Measurements from ENCODE around the gene MYRF.
A peak's percentile ranks its signal among the peaks of the same experiment; 100 is the strongest.

The MYRF gene

DNA sequence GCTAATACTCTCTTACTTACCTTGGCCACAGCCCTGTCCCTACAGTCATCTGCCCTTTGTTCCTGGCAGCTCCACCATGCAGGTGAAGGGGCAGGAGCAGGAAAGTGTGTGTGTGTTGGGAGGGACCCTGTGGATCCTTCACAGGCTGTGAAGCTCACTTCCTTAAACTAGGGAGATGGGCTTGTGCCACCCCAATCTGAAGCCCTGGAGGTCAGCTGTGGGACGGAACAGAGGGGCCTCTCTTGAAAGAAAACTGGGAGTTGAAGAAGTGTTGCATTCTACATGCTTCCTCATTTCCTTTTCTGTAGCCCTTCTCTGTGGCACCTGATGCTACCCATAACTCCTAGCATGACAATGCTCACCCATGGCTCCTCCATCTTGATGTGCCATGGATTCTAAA, 52.7 kb downstream of the MYRF start:
- H3K4me3 ChIP-seq (ENCODE audit: low read depth in 1 of 2, low read length in 2 of 2), result no peak overlapping the region
- peaks cover 29 to 40% of the 10 kb centered on the region in 2 donors for H3K36me3 ChIP-seq (ENCODE audit: control insufficient read depth in 1 of 2, insufficient read depth in 2 of 2, low read length in 2 of 2)
- H3K9me3 ChIP-seq (ENCODE audit: control insufficient read depth in 1 of 2, low read length in 2 of 2), result no peaks in the 10 kb centered on the region
- no peak overlapping the region for H3K27ac ChIP-seq (ENCODE audit: low read length)
- no peaks in the 10 kb centered on the region for H3K4me1 ChIP-seq (ENCODE audit: control insufficient read depth in 1 of 2, insufficient read depth in 2 of 2, low read length in 2 of 2)
- no peaks in the 10 kb centered on the region for H3K27me3 ChIP-seq (ENCODE audit: low read depth, low read length)

DNA sequence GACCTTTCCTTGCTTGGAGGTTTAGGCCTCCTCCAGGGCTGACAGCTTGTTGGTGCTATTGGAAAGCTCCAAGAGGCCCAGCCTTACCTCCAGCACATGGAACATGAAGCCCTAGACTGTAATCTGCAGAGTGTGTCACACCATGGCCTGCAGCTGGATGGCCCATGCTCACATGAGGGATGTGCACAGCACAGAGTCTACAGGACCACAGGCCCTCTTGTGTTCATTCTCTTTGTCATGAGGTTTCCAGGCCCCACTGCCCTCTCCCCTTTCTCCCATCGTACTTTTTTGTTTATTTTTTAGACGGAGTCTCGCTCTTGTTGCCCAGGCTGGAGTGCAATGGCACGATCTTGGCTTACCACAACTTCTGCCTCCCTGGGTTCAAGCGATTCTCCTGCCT, 54.3 kb downstream of the MYRF start:
- Histone ChIP-seq H3K9me3 (ENCODE audit: control insufficient read depth in 1 of 2, low read length in 2 of 2) (no peaks in the 10 kb centered on the region), H3K4me1 (ENCODE audit: control insufficient read depth in 1 of 2, insufficient read depth in 2 of 2, low read length in 2 of 2) (no peaks in the 10 kb centered on the region), H3K36me3 (ENCODE audit: control insufficient read depth in 1 of 2, insufficient read depth in 2 of 2, low read length in 2 of 2) (peaks cover 30 to 54% of the 10 kb centered on the region in 2 donors), H3K27ac (ENCODE audit: low read length) (no peak overlapping the region), H3K4me3 (ENCODE audit: low read depth in 1 of 2, low read length in 2 of 2) (no peak overlapping the region), H3K27me3 (ENCODE audit: low read depth, low read length) (no peaks in the 10 kb centered on the region)

DNA sequence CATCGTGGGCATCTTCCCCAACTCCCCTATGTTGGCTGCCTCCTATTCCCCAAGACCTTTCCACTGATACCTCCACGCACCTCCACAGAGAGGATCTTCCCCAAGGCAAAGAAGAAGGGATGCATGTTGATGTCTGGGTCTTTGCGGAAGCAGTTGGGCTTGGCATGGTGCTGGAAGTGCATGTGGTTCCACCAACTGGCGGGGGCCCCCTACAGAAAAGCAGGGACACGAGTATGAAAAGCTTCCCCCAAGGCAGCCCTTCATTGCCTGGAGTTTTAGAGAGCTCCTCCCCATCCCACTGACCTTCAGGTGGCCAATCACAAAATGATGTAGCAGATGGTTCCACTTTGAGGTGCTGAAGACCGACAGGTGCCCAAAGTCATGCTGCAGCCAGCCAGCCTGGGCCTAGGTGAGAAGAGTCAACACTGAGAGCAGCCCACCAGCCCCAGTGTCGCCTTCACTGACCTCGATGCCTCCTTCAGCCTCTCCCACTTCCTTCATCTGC, 58.3 kb downstream of the MYRF start:
- Histone ChIP-seq H3K4me1 (ENCODE audit: control insufficient read depth in 1 of 2, insufficient read depth in 2 of 2, low read length in 2 of 2) (peaks cover 0 to 3% of the 10 kb centered on the region in 2 donors), H3K4me3 (ENCODE audit: low read depth in 1 of 2, low read length in 2 of 2) (no peak overlapping the region), H3K9me3 (ENCODE audit: control insufficient read depth in 1 of 2, low read length in 2 of 2) (no peaks in the 10 kb centered on the region), H3K36me3 (ENCODE audit: control insufficient read depth in 1 of 2, insufficient read depth in 2 of 2, low read length in 2 of 2) (peaks cover 29 to 38% of the 10 kb centered on the region in 2 donors), H3K27me3 (ENCODE audit: low read depth, low read length) (no peaks in the 10 kb centered on the region), H3K27ac (ENCODE audit: low read length) (no peak overlapping the region)

DNA sequence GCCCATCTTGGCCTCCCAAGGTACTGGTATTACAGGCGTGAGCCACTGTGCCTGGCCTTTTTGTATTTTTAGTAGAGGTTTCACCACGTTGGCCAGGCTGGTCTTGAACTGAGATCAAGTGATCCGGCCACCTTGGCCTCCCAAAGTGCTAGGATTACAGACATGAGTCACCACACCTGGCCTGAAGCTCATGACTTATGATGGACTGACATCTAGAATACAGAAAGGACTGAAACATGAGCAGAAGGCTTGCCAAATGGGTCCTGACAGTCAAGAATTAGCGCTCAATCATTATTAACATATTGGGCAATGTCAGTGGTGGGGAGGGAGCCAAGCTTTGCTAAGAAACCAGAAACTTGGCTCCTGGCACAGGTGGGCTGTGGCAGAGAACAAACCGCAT, 59.4 kb downstream of the MYRF start:
- Histone ChIP-seq H3K4me3 (ENCODE audit: low read depth in 1 of 2, low read length in 2 of 2) (no peak overlapping the region), H3K36me3 (ENCODE audit: control insufficient read depth in 1 of 2, insufficient read depth in 2 of 2, low read length in 2 of 2) (peaks cover 26 to 32% of the 10 kb centered on the region in 2 donors), H3K9me3 (ENCODE audit: control insufficient read depth in 1 of 2, low read length in 2 of 2) (no peaks in the 10 kb centered on the region), H3K4me1 (ENCODE audit: control insufficient read depth in 1 of 2, insufficient read depth in 2 of 2, low read length in 2 of 2) (peaks cover 0 to 9% of the 10 kb centered on the region in 2 donors), H3K27ac (ENCODE audit: low read length) (no peak overlapping the region), H3K27me3 (ENCODE audit: low read depth, low read length) (no peaks in the 10 kb centered on the region)

DNA sequence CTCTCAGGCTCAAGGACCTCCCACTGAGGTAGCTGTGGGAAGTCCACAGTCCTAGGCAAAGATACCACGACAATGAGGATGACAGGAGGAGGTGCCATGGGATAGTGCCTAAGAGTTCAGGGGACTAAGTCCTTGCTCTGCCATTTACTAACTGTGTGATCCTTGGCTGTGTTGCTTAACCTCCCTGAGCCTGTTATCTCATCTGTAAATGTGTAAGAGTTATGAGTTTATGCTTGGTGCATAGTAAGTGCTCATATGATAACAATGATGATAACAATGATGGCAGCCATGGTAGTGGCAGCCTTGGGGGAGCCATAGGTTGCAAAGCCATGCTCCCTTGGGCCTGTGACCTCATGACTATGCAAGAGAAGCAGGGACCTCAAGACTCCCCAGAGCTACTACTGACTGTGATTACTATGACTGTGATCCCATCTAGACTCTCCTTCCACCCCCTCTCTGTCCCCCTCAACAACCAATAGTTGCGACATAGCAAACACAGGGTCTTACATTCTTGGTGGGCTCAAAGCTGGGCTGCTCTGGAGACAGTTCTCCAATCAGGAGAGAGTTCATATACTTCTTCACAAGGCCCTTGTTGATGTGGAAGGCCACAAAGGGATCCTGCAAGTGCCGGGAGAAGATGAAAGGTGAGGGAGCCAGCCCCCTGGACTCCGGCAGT, 60.4 kb downstream of the MYRF start:
- H3K9me3 ChIP-seq (ENCODE audit: control insufficient read depth in 1 of 2, low read length in 2 of 2), result no peaks in the 10 kb centered on the region
- H3K27me3 ChIP-seq (ENCODE audit: low read depth, low read length), result no peaks in the 10 kb centered on the region
- H3K27ac ChIP-seq (ENCODE audit: low read length), result no peak overlapping the region
- no peak overlapping the region for H3K4me3 ChIP-seq (ENCODE audit: low read depth in 1 of 2, low read length in 2 of 2)
- H3K36me3 ChIP-seq (ENCODE audit: control insufficient read depth in 1 of 2, insufficient read depth in 2 of 2, low read length in 2 of 2), result peaks cover 26 to 31% of the 10 kb centered on the region in 2 donors
- peaks cover 0 to 9% of the 10 kb centered on the region in 2 donors for H3K4me1 ChIP-seq (ENCODE audit: control insufficient read depth in 1 of 2, insufficient read depth in 2 of 2, low read length in 2 of 2)

DNA sequence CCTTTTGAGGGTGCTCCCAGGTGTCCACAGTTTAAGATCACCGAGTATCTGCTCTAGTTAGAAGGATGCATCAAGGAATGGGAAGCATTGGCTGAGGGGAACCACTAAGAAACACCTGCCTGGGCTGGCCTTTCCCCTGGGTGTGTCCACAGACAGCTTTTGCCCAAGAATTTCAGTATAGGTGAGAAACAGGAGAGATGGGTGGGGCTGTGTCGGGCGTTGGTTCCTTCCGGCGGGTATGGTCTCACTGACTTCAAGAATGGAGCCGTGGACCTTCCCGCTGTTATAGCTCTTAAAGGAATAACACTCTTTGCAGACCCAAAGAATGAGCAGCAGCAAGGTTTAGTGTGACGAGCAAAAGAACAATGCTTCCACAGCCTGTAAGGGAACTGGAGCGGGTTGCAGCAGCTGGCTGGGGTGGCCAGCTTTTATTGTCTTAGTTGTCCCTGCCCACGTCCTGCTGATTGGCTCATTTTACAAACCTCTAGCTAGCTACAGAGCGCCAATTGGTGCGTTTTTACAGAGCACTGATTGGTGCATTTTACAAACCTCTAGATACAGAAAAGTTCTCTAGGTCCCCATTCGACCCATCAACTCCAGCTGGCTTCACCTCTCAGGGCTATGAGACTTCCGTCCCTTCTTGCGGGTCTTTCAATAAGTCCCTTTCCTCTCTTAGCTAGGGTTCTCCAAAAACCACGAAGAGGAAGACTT, 62.0 kb downstream of the MYRF start:
- H3K36me3 ChIP-seq (ENCODE audit: control insufficient read depth in 1 of 2, insufficient read depth in 2 of 2, low read length in 2 of 2), result peaks cover 24 to 31% of the 10 kb centered on the region in 2 donors
- H3K27ac ChIP-seq (ENCODE audit: low read length), result peak overlapping the region; percentile 70
- no peaks in the 10 kb centered on the region for H3K27me3 ChIP-seq (ENCODE audit: low read depth, low read length)
- H3K4me3 ChIP-seq (ENCODE audit: low read depth in 1 of 2, low read length in 2 of 2), result peak overlapping the region; percentile 69 to 70
- H3K9me3 ChIP-seq (ENCODE audit: control insufficient read depth in 1 of 2, low read length in 2 of 2), result no peaks in the 10 kb centered on the region
- peaks cover 0 to 9% of the 10 kb centered on the region in 2 donors for H3K4me1 ChIP-seq (ENCODE audit: control insufficient read depth in 1 of 2, insufficient read depth in 2 of 2, low read length in 2 of 2)

DNA sequence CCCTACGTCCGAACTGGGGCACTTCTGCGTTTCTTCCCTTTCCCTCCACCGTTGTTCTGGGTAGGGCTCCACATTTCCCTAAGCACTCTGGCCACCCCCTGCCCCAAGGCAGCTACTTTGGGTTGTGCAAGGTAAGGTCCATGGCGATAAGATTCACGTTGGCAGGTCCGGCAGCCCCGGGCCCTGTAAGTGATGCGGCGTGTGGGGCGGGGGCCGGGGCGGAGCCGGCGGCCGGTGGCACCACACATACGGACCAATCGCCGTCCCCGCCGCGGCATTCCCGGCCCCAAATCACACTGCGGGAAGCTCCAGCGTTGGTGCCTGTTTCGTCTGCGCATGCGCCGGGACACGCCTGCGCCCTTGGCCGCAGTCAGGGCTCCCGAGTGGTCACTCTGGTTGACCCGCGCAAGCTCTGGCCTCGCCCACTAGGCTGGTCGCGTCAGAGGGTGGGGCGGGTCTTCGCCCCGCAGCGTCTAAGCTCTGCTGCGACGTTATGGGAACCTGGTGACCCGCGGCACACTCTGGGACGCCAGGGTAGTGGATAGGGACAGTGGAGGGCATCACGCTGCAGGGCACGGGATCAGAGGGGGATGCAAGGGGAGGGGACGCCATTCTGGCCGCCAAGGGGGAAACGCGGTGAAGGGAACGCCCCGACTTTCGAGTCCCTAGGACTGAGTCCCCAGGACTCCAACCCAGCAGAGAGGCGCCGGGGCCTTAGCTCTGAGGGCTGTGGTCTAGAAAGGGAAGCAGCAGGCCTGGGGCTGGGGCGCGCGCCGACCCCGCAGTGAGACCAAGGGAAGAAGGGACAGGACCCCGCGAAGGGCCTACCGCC, 62.7 kb downstream of the MYRF start:
- peaks cover 0 to 9% of the 10 kb centered on the region in 2 donors for H3K4me1 ChIP-seq (ENCODE audit: control insufficient read depth in 1 of 2, insufficient read depth in 2 of 2, low read length in 2 of 2)
- H3K9me3 ChIP-seq (ENCODE audit: control insufficient read depth in 1 of 2, low read length in 2 of 2), result no peaks in the 10 kb centered on the region
- H3K27me3 ChIP-seq (ENCODE audit: low read depth, low read length), result no peaks in the 10 kb centered on the region
- H3K36me3 ChIP-seq (ENCODE audit: control insufficient read depth in 1 of 2, insufficient read depth in 2 of 2, low read length in 2 of 2), result peaks cover 17 to 23% of the 10 kb centered on the region in 2 donors
- H3K4me3 ChIP-seq (ENCODE audit: low read depth in 1 of 2, low read length in 2 of 2), result peak overlapping the region; percentile 69 to 70
- peak overlapping the region; percentile 89 for H3K27ac ChIP-seq (ENCODE audit: low read length)

DNA sequence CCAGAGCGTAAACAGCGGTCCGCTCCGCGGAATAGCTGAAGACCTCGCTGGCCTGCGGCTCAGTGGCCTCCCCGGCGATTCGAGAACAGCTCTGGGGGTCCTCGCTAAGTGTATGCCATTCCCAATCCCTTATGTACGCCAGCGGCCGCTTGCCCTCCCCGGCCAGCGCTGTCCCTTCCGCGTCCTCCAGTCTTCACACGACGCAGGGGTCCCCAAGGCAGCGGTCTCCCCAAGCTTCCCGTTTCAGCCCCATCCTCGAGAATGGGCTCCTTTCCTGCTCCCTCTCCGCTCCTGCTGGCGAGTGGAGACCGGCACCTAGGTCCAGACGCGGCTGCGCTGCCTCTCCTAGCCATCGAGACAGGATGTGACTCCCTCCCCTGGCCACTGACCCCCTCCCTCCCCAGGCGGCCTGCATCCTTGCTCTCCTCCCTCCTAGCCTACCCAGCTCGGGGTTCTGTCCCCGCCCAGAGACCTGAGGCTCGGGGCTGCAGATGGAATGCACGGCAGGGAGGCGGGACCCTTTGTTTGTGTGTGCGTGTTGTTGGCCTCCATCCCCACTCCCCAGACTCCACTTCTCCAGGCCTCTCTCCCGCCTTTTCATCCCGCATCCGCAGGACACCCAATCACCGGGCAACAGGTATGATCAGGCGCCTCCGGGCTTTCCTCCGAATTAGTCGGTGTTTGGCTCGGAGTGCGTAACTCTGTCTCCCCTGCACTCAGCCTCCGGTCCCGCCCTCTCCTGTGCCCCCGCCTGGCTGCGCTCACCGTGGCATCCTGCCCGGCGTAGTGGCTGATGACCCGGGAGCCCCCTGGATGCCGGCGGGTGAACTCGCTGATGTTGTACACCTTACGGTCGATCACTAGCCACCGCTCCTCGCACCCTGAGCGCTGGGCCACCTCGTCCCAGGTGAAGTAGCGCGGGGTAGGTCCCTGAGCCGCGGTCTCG, 63.6 kb downstream of the MYRF start:
- H3K27ac ChIP-seq (ENCODE audit: low read length), result peak overlapping the region; percentile 89
- peaks cover 12 to 15% of the 10 kb centered on the region in 2 donors for H3K36me3 ChIP-seq (ENCODE audit: control insufficient read depth in 1 of 2, insufficient read depth in 2 of 2, low read length in 2 of 2)
- peak overlapping the region; percentile 69 to 70 for H3K4me3 ChIP-seq (ENCODE audit: low read depth in 1 of 2, low read length in 2 of 2)
- H3K4me1 ChIP-seq (ENCODE audit: control insufficient read depth in 1 of 2, insufficient read depth in 2 of 2, low read length in 2 of 2), result peaks cover 0 to 9% of the 10 kb centered on the region in 2 donors
- no peaks in the 10 kb centered on the region for H3K9me3 ChIP-seq (ENCODE audit: control insufficient read depth in 1 of 2, low read length in 2 of 2)
- no peaks in the 10 kb centered on the region for H3K27me3 ChIP-seq (ENCODE audit: low read depth, low read length)

DNA sequence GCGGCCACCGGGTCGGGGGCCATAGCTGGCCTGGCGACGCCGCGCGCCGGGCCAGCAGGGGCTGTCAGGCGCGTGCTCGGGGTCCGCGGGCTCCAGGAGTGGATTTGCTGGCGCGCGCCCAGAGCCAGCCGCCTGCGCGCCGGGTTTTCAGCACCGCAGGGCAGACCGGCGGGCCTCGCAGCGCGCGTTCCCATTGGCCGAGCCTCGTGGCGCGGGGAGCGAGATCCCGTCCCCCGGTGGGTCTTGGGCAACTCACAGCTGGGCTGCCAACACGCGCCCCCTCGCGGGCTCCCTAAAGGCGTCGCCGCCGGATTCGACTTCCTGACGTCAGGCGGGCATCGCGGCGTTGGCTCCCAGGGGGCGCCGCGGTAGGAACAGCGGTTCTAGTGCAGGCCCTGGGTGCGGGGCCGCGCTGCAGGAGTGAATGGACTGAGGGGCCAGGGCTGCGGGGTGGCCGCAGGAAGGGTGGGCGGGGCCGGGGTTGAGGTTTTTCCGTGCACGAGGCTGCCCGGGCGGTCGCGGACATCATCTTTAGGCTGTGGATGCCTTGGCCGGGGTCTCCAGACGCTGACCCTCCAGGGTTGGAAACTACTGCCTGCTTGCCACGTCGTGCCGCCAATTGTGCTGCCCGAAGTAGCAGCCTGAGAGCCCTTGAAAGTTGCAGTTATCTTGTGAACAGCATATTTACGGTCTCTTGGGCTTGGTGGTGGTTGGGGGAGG, 64.5 kb downstream of the MYRF start, which contains the start of gene FADS1:
FADS1 (minus strand) TSS at position 268 of the 720 bp plus-strand sequence; CDS start at position 194, 74 bp downstream.
- Histone ChIP-seq H3K27ac (ENCODE audit: low read length) (peak within 1 kb of the TSS; percentile 89), H3K4me1 (ENCODE audit: control insufficient read depth in 1 of 2, insufficient read depth in 2 of 2, low read length in 2 of 2) (peaks cover 0 to 9% of the 10 kb centered on the region in 2 donors), H3K27me3 (ENCODE audit: low read depth, low read length) (no peaks in the 10 kb centered on the region), H3K9me3 (ENCODE audit: control insufficient read depth in 1 of 2, low read length in 2 of 2) (no peaks in the 10 kb centered on the region), H3K4me3 (ENCODE audit: low read depth in 1 of 2, low read length in 2 of 2) (peak within 1 kb of the TSS; percentile 69 to 70), H3K36me3 (ENCODE audit: control insufficient read depth in 1 of 2, insufficient read depth in 2 of 2, low read length in 2 of 2) (peaks cover 8 to 11% of the 10 kb centered on the region in 2 donors)
